Osteocyte (in vitro differentiated cells): ENCODE results near the gene DNAI2. TPM values are rescaled to one million over a fixed set of nuclear protein-coding genes. Genes with fewer than 3 reads are reported as not detected.

ENCODE experiments used
- DNase-seq: peaks from one replicate; pipeline ENCODE4 v3.0.0; 2021; ENCODE audit warnings: mixed read lengths; ENCODE audit not compliant: unreplicated experiment; ENCODE audit errors: extremely low spot score
- H3K27ac Mint-ChIP-seq: one replicate; pipeline ENCODE4 v1.8.0; 2021; ENCODE audit warnings: mild to moderate bottlenecking, mixed read lengths; ENCODE audit not compliant: unreplicated experiment
- H3K27me3 Mint-ChIP-seq: one replicate; pipeline ENCODE4 v1.8.0; 2021; ENCODE audit warnings: mixed read lengths; ENCODE audit not compliant: unreplicated experiment
- H3K36me3 Mint-ChIP-seq: one replicate; pipeline ENCODE4 v1.8.0; 2021; ENCODE audit warnings: mixed read lengths; ENCODE audit not compliant: unreplicated experiment
- H3K4me1 Mint-ChIP-seq: one replicate; pipeline ENCODE4 v1.8.0; 2021; ENCODE audit warnings: mixed read lengths; ENCODE audit not compliant: unreplicated experiment
- H3K4me3 Mint-ChIP-seq: one replicate; pipeline ENCODE4 v1.8.0; 2021; ENCODE audit warnings: mild to moderate bottlenecking, moderate library complexity, mixed read lengths; ENCODE audit not compliant: unreplicated experiment
- H3K9me3 Mint-ChIP-seq: one replicate; pipeline ENCODE4 v1.8.0; 2021; ENCODE audit warnings: mixed read lengths; ENCODE audit not compliant: unreplicated experiment
- CTCF ChIP-seq: fragments of 200-600 bp; sonication (generic); IDR thresholded peaks from 2 replicates; pipeline ENCODE4 v1.5.0; 2021; ENCODE audit warnings: antibody characterized with exemption, mild to moderate bottlenecking, moderate library complexity
- total RNA-seq: library from RNA; stranded (reverse); gene quantifications from 2 replicates; pipeline ENCODE4 v1.2.1, GENCODE V29; 2021

Gene DNAI2
- total RNA-seq, 1 donor from 2014 or later, result not detected

DNA sequence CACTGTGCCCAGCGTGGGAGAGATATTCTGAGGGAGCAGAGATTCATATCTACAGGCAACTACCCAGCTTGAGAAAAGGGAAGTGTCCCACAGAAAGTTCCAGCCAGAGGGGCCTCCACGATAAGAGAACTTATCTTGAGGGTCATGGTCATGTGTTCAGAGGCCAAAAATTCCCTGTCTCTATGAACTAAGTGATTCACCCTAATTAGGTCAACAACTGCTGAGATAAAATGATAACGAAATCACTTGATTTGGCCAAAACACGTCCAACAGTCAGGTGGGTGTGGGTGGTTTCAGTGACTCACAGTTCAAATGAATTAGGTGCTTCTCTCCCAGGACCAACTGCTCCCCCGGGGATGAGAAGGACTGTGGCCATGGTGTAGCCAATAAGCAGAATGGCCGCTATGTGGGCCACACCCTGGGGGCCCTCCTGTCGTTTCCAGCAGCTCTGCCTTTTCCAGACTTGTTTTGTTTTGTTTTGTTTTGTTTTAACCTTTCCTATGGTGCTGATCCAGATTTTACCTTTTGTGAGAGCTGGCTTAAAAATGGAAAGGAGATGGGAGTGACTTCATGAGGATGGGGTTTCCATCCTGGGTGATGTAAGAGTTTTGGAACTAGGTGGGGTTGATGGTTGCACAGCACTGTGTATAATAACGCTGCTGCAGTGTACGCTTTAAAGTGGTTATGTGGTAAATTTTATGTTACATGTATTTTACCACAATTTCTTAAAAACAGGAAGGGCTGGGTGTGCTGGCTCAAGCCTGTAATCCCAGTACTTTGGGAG lies 8.7 kb downstream of the DNAI2 start:
- DNase-seq, result no peak
- H3K4me1 Mint-ChIP-seq, result no peaks in the 10 kb centered on the region
- no peak overlapping the region for H3K27ac Mint-ChIP-seq
- no peak overlapping the region for H3K4me3 Mint-ChIP-seq
- H3K9me3 Mint-ChIP-seq, result no peaks in the 10 kb centered on the region
- TF ChIP-seq CTCF, result no peak
- H3K36me3 Mint-ChIP-seq, result no peaks in the 10 kb centered on the region
- no peaks in the 10 kb centered on the region for H3K27me3 Mint-ChIP-seq

GRCh38 chr17:74283371-74283673 lies 9.3 kb downstream of the DNAI2 start:
- Mint-ChIP-seq H3K9me3 (no peaks in the 10 kb centered on the region), H3K27me3 (no peaks in the 10 kb centered on the region), H3K36me3 (no peaks in the 10 kb centered on the region), H3K27ac (no peak overlapping the region), H3K4me3 (no peak overlapping the region), H3K4me1 (no peaks in the 10 kb centered on the region)
- no peak for DNase-seq
- no peak for TF ChIP-seq CTCF

DNA sequence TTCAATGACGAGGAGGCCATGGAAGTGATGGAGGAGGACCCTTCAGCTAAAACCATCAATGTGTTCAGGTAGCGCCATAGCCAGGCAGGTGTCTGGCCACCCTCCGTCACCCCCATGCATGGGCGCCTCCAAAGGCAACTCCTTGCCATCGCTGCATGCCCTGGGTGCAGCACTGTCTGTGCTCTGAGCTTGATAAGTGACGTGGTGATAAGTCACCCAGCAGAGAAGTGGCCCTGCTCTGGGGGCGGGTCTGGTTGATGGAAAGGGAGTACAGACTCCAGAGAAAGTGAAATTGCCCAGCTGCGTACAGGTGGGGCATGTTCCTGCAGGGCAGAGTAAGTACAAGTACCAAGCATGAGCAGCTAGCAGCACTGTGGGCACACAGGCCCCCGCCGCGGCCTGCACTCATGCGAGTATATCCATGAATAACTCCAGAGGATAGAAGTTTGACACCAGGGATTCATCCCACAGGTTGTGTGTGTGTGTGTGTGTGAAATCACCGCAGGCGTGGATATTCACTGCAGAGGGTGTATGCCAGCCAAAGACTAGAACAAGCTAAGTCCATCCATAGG lies 13.1 kb downstream of the DNAI2 start:
- Mint-ChIP-seq H3K36me3 (no peaks in the 10 kb centered on the region), H3K27me3 (no peaks in the 10 kb centered on the region), H3K4me3 (no peak overlapping the region), H3K4me1 (no peaks in the 10 kb centered on the region), H3K27ac (no peak overlapping the region), H3K9me3 (no peaks in the 10 kb centered on the region)
- DNase-seq, result no peak
- no peak for TF ChIP-seq CTCF

DNA sequence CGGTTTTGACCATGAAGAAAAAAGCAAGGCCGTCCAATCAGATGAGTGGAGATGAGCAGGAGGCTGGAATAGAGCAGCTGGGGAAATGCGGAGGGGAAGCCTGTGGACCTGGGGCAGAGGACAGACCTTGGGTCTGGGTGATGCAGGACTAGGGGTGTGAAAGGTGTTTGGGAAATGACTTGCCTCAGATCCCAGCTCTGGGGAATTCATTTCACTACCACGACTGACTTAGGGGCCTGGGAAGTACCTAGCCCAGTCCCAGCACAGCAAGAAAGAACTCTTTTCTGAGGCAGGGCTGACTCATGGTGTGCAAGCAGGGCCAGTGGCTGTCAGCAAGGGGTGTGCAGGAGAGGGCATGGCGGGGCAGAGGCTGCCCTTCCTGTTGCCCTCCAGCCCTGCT lies 14.8 kb downstream of the DNAI2 start:
- TF ChIP-seq CTCF, result no peak
- H3K27ac Mint-ChIP-seq, result no peak overlapping the region
- no peaks in the 10 kb centered on the region for H3K36me3 Mint-ChIP-seq

DNA sequence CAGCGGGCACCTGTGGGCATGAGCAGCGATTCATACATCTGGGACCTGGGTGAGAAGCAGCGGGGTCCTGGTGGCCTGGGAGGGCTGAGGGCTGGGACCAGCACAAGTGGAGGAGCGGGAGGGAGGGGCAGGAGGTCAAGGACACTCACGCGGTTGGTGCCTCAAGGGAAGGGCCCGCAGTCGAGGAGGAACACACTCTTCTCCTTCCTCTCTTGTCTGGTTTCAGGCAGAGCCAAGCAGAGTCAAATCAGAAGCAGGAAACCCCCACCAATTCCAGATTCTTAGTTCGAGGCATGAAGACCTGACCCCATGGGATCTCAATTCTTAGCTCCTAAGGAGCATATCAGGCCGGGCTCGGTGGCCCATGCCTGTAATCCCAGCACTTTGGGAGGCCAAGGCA lies 15.7 kb downstream of the DNAI2 start:
- no peaks in the 10 kb centered on the region for H3K4me1 Mint-ChIP-seq
- no peak for TF ChIP-seq CTCF
- DNase-seq, result no peak
- no peaks in the 10 kb centered on the region for H3K9me3 Mint-ChIP-seq
- no peaks in the 10 kb centered on the region for H3K36me3 Mint-ChIP-seq
- peaks cover under 1% of the 10 kb centered on the region for H3K27me3 Mint-ChIP-seq
- H3K27ac Mint-ChIP-seq, result no peak overlapping the region
- H3K4me3 Mint-ChIP-seq, result no peak overlapping the region

More for the DNA sequence above, 14.8 kb downstream of the DNAI2 start:
- Mint-ChIP-seq H3K4me1 (no peaks in the 10 kb centered on the region), H3K27me3 (no peaks in the 10 kb centered on the region), H3K9me3 (no peaks in the 10 kb centered on the region), H3K4me3 (no peak overlapping the region)
- no peak for DNase-seq
